Measurements from ENCODE around the gene AADACL3.

AADACL3 gene

DNA sequence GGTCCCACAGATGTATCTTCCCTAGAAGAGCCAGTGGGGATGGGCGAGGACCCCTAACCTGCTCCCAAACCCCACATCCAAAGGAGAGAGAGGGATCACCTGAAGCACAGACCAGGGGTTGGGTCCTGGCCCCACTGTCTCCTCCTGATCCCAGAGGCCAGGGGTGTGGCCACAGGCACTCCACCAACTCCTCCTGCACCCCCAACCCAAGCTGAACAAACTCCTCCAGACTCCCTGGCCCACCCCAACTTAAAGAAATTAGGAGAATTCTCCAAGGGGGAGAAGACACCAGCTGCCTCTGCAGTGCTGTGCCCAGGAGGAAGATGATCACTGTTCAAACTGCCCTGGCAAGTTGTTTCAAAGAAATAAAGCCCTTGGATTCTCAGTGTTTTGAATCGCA is 53.1 kb downstream of the AADACL3 start:
- TF ChIP-seq SUZ12 (IDR thresholded peaks at IDR 0.05) (no peak), FOXM1 (IDR thresholded peaks at IDR 0.05; ENCODE audit: borderline replicate concordance) (no peak), FOXK2 (IDR thresholded peaks at IDR 0.05) (no peak), SP1 (IDR thresholded peaks at IDR 0.05) (no peak), BHLHE40 (IDR thresholded peaks at IDR 0.05; ENCODE audit: borderline replicate concordance) (no peak), L3MBTL2 (conservative IDR thresholded peaks at IDR 0.05) (no peak), HDGF (IDR thresholded peaks at IDR 0.05; ENCODE audit: borderline replicate concordance) (no peak), CTBP1 (IDR thresholded peaks at IDR 0.05; ENCODE audit: borderline replicate concordance) (no peak), LEF1 (IDR thresholded peaks at IDR 0.05; ENCODE audit: borderline replicate concordance) (no peak), TARDBP (IDR thresholded peaks at IDR 0.05) (no peak), FOXA1 (IDR thresholded peaks at IDR 0.05) (no peak), ZNF384 (IDR thresholded peaks at IDR 0.05) (no peak)
- TF ChIP-seq, protein P1, sequence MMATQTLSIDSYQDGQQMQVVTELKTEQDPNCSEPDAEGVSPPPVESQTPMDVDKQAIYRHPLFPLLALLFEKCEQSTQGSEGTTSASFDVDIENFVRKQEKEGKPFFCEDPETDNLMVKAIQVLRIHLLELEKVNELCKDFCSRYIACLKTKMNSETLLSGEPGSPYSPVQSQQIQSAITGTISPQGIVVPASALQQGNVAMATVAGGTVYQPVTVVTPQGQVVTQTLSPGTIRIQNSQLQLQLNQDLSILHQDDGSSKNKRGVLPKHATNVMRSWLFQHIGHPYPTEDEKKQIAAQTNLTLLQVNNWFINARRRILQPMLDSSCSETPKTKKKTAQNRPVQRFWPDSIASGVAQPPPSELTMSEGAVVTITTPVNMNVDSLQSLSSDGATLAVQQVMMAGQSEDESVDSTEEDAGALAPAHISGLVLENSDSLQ (IDR thresholded peaks at IDR 0.05), result no peak

DNA sequence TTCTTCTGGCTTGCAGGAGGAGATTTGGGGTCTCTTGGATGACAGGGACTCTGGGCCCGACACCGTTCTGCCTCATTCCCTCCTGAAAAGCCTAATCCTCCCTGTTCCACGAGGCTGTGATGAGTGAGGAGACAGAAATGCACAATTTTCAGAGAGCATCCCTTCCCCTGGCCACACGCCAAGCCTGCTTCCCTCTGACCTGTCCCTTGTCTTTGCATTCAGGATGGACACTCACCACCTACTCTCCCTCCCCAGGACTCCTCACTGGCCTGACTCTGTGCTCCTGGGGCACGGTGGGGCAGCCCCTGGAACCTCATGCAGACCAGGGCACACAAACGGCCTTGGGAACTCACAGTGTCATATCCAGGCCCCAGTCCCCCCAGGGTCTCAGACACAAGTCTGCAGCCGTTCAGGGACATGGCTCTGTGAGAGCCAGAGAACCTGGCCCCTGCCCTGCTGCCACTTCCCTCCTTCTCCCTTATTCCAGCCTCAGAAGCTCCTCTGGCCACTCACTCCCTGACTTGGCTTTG is 54.1 kb downstream of the AADACL3 start:
- no peak for DNase-seq (ENCODE audit: extremely low spot score)
- ChIA-PET CTCF (no interaction called here), POLR2A (no interaction called here)
- TF ChIP-seq HDGF (IDR thresholded peaks at IDR 0.05; ENCODE audit: borderline replicate concordance) (no peak), ARNT (IDR thresholded peaks at IDR 0.05) (no peak), LEF1 (IDR thresholded peaks at IDR 0.05; ENCODE audit: borderline replicate concordance) (no peak), NFRKB (IDR thresholded peaks at IDR 0.05) (no peak), FOXA1 (IDR thresholded peaks at IDR 0.05) (no peak), TARDBP (IDR thresholded peaks at IDR 0.05) (no peak)
- TF ChIP-seq, protein P1 (IDR thresholded peaks at IDR 0.05), result no peak

More for the DNA sequence above, 53.1 kb downstream of the AADACL3 start:
- ChIA-PET POLR2A (no interaction called here), CTCF (no interaction called here)
- no peak for DNase-seq (ENCODE audit: extremely low spot score)

DNA sequence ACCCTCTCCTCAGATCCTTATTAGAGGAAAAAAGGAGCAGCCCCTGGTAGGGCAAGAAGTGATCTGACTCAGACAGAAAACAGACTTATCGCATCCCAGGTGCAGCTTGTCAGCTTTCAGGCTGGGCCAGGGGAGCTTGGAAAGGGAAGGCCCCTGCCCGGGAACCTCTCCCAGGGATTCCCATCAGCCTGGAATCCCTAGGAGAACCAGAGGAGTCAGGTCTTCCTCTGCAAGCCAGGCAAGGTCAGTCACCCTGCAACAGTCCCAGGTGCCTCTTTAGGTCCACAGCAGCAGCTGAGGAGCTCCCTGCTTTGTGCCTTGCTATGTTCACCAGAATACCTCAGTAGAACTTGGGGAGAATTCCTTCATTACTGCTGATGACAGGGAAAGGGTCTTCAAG is 54.7 kb downstream of the AADACL3 start:
- POLR2A ChIA-PET, result no interaction called here
- no peak for TF ChIP-seq LEF1 (IDR thresholded peaks at IDR 0.05; ENCODE audit: borderline replicate concordance)
- no peak for TF ChIP-seq TARDBP (IDR thresholded peaks at IDR 0.05)
- CTCF ChIA-PET, result no interaction called here
- no peak for DNase-seq (ENCODE audit: extremely low spot score)

DNA sequence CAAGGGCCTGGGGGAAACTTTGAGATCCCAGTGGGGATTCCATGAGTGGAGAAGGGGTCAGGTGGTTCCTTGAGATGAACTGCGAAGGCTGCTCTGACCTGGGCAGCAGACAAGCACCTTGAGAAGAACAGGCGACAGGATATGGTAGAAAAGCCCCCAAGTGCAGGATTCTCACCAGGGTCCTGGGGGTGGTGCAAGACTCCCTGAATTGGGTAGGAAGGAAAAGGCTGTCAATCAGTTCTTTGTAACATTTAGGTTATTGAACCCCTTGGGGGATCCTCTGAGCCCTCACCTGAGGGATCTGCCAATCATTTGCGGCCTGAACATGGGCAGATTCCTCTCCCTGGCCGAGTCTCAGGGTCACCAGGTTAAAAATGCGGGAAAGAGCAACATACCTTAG is 55.3 kb downstream of the AADACL3 start:
- DNase-seq (ENCODE audit: extremely low spot score), result no peak
- CTCF ChIA-PET, result interaction anchor here (0.7 kb wide), 1 partner anchor 17 kb away, joined by 3 read pairs; no protein-coding TSS in a partner anchor
- POLR2A ChIA-PET, result no interaction called here
- TF ChIP-seq ZNF384 (IDR thresholded peaks at IDR 0.05), result no peak
- TF ChIP-seq CTBP1 (IDR thresholded peaks at IDR 0.05; ENCODE audit: borderline replicate concordance), result no peak
- TF ChIP-seq HDGF (IDR thresholded peaks at IDR 0.05; ENCODE audit: borderline replicate concordance), result no peak
- no peak for TF ChIP-seq ARNT (IDR thresholded peaks at IDR 0.05)
- TF ChIP-seq LEF1 (IDR thresholded peaks at IDR 0.05; ENCODE audit: borderline replicate concordance), result no peak

DNA sequence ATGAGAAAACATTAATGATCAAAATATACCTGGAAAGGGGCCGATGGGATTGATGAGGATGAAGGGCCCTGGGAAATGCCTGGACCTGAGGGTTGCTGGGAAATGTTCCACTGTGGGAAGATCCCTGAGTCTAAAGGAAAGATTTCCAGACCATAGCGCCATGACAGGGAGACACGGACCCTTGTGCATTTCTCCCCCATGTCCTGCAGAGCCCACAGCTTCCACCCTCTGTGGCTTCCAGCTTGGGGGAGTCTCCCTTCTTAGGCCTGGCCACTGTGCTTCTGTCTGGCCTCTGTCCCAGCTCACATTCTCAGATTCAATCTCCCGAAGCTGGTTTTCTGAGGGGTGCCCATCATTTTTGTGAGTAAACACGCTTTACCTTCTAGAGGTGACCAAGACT is 56.6 kb downstream of the AADACL3 start:
- DNase-seq (ENCODE audit: extremely low spot score), result no peak
- TF ChIP-seq SUZ12 (IDR thresholded peaks at IDR 0.05), result no peak
- TF ChIP-seq NFRKB (IDR thresholded peaks at IDR 0.05), result no peak
- no peak for TF ChIP-seq SP1 (IDR thresholded peaks at IDR 0.05)
- TF ChIP-seq HDGF (IDR thresholded peaks at IDR 0.05; ENCODE audit: borderline replicate concordance), result no peak
- TF ChIP-seq ARNT (IDR thresholded peaks at IDR 0.05), result no peak
- no peak for TF ChIP-seq L3MBTL2 (conservative IDR thresholded peaks at IDR 0.05)
- TF ChIP-seq ELF4 (IDR thresholded peaks at IDR 0.05), result no peak
- TF ChIP-seq TARDBP (IDR thresholded peaks at IDR 0.05), result no peak
- no peak for TF ChIP-seq FOXM1 (IDR thresholded peaks at IDR 0.05; ENCODE audit: borderline replicate concordance)
- TF ChIP-seq FOXA1 (IDR thresholded peaks at IDR 0.05), result no peak
- TF ChIP-seq, protein P1 (IDR thresholded peaks at IDR 0.05), result no peak
- TF ChIP-seq FOXK2 (IDR thresholded peaks at IDR 0.05), result no peak
- no peak for TF ChIP-seq BHLHE40 (IDR thresholded peaks at IDR 0.05; ENCODE audit: borderline replicate concordance)
- TF ChIP-seq CTBP1 (IDR thresholded peaks at IDR 0.05; ENCODE audit: borderline replicate concordance), result no peak
- ChIA-PET CTCF (no interaction called here), POLR2A (no interaction called here)

DNA sequence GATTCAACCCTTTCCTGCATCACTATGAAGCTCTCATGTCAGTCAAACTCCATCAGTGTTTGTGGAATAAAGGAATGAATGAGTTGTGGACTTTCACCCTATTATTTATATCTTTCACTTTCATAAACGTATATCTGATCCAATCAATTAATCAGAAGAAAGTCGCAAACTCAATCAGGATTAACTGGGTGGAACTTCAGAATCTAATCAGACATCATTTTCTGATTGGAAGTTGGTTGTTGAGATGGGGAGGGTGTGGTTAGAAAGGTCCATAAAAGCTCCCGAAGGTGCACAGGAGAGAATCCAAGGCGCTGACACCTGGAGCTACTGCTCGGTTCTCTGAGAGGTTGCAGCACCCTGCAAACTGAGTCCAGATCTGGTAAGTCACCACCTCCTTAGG is 57.5 kb downstream of the AADACL3 start, which contains the start of gene PRAMEF12:
Gene PRAMEF12 (plus strand): TSS at position 301 of the 400 bp plus-strand sequence. CDS start 1,130 bp downstream, outside the sequence.
- ChIA-PET POLR2A (no interaction called here), CTCF (no interaction called here)
- TF ChIP-seq HDGF (IDR thresholded peaks at IDR 0.05; ENCODE audit: borderline replicate concordance), result no peak
- no peak for TF ChIP-seq SP1 (IDR thresholded peaks at IDR 0.05)
- no peak for TF ChIP-seq FOXA1 (IDR thresholded peaks at IDR 0.05)
- TF ChIP-seq BHLHE40 (IDR thresholded peaks at IDR 0.05; ENCODE audit: borderline replicate concordance), result no peak
- TF ChIP-seq CTBP1 (IDR thresholded peaks at IDR 0.05; ENCODE audit: borderline replicate concordance), result no peak
- no peak for TF ChIP-seq SUZ12 (IDR thresholded peaks at IDR 0.05)
- TF ChIP-seq ARNT (IDR thresholded peaks at IDR 0.05), result no peak
- TF ChIP-seq FOXK2 (IDR thresholded peaks at IDR 0.05), result no peak
- TF ChIP-seq, protein P1 (IDR thresholded peaks at IDR 0.05), result no peak
- no peak for TF ChIP-seq L3MBTL2 (conservative IDR thresholded peaks at IDR 0.05)
- no peak for TF ChIP-seq ZNF384 (IDR thresholded peaks at IDR 0.05)
- no peak for TF ChIP-seq ELF4 (IDR thresholded peaks at IDR 0.05)
- no peak for TF ChIP-seq NFRKB (IDR thresholded peaks at IDR 0.05)
- no peak for TF ChIP-seq TARDBP (IDR thresholded peaks at IDR 0.05)
- TF ChIP-seq FOXM1 (IDR thresholded peaks at IDR 0.05; ENCODE audit: borderline replicate concordance), result no peak
- TF ChIP-seq LEF1 (IDR thresholded peaks at IDR 0.05; ENCODE audit: borderline replicate concordance), result no peak
- DNase-seq (ENCODE audit: extremely low spot score), result no peak
